HG02571 (cell line): ENCODE measurements around the gene GGPS1.
"Not testable (repeated sequence)": the region's sequence is repeated elsewhere in the genome, so short reads cannot be mapped to it uniquely, and the experiment has no call there.

ENCODE experiments used
- ATAC-seq: cut with Tn5 transposase; IDR thresholded peaks from one replicate; pipeline ENCODE4 v1.9.1; 2021; ENCODE audit warnings: mild to moderate bottlenecking, moderate library complexity; ENCODE audit not compliant: unreplicated experiment

Gene GGPS1

GRCh38 chr1:235328271-235329138 lies at the start of gene GGPS1:
GGPS1 (plus strand) TSS chr1:235328570; CDS start chr1:235335265, 6,695 bp downstream.
- ATAC-seq = peak; percentile 68

GRCh38 chr1:235278915-235279292 lies 49.5 kb upstream of the GGPS1 start:
- no peak for ATAC-seq

GRCh38 chr1:235279694-235280093 lies 48.7 kb upstream of the GGPS1 start:
- no peak for ATAC-seq

- ATAC-seq = no peak
Measured at GRCh38 chr1:235280467-235280866, 47.9 kb upstream of the GGPS1 start.

- ATAC-seq = not testable (repeated sequence)
Measured at GRCh38 chr1:235283636-235284035, 44.7 kb upstream of the GGPS1 start.

GRCh38 chr1:235284231-235284769 lies 44.1 kb upstream of the GGPS1 start:
- no peak for ATAC-seq

GRCh38 chr1:235286667-235287066 lies 41.7 kb upstream of the GGPS1 start:
- no peak for ATAC-seq

GRCh38 chr1:235287208-235287882 lies 41.0 kb upstream of the GGPS1 start:
- no peak for ATAC-seq

- no peak for ATAC-seq
Measured at GRCh38 chr1:235289859-235290739, 38.3 kb upstream of the GGPS1 start.

- ATAC-seq = no peak
Measured at GRCh38 chr1:235290740-235291502, 37.4 kb upstream of the GGPS1 start.

- ATAC-seq = no peak
Measured at GRCh38 chr1:235291599-235292091, 36.7 kb upstream of the GGPS1 start.

GRCh38 chr1:235292790-235293189 lies 35.6 kb upstream of the GGPS1 start:
- ATAC-seq = no peak

GRCh38 chr1:235293322-235293942 lies 34.9 kb upstream of the GGPS1 start:
- no peak for ATAC-seq

GRCh38 chr1:235295902-235296350 lies 32.4 kb upstream of the GGPS1 start:
- ATAC-seq = no peak

- no peak for ATAC-seq
Measured at GRCh38 chr1:235296729-235297128, 31.6 kb upstream of the GGPS1 start.

GRCh38 chr1:235297579-235297978 lies 30.8 kb upstream of the GGPS1 start:
- no peak for ATAC-seq

GRCh38 chr1:235298758-235299157 lies 29.6 kb upstream of the GGPS1 start:
- ATAC-seq = no peak

GRCh38 chr1:235299169-235299858 lies 29.1 kb upstream of the GGPS1 start:
- ATAC-seq = no peak

GRCh38 chr1:235302143-235302542 lies 26.2 kb upstream of the GGPS1 start:
- ATAC-seq = no peak
